Measurements from ENCODE around the gene STIM1.
"Not testable (repeated sequence)": the region's sequence is repeated elsewhere in the genome, so short reads cannot be mapped to it uniquely, and the experiment has no call there.

Gene STIM1

DNA sequence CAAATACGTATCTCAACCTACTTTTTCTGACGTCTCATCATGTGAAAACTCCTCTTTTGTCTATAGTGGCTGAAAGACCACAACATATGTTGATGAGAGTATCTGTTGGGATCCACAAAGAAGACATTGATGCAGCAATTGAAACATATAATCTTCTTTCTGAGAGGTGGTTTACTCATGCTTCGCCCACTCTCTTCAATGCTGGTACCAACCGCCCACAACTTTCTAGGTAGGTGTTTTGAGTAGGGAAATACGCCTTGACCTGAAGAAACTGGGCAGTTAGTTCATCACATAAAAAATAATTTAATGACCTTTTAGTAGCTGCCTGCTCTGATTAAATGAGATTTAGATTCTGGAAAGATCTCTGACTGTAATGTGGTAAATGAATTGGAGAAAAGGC, 256.4 kb downstream of the STIM1 start:
- H3K27ac ChIP-seq: no peak overlapping the region
- no peak for TF ChIP-seq CTCF (IDR thresholded peaks at IDR 0.05)
- DNase-seq (ENCODE audit: low spot score): no peak
- no peak overlapping the region for H3K4me3 ChIP-seq

DNA sequence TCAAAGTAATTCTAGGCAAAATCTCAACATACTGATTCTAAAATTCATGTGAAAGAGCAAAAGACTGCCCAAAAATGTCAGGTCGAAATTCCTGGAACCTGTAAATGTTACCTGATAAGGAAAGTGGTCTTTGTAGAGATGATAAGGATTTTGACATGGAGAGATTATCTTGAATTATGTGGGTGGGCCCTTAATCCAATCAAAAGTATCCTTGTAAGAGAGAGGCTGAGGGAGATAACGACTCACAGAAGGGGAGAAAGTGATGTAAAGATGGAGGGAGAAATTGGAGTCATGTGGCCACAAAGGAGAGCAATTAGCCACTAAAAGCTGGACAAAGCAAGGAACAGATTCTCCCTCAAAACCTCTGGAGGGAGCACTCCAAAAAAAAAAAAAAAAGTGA, 259.7 kb downstream of the STIM1 start:
- H3K4me3 ChIP-seq: no peak overlapping the region
- DNase-seq (ENCODE audit: low spot score): no peak
- no peak for TF ChIP-seq CTCF (IDR thresholded peaks at IDR 0.05)
- H3K27ac ChIP-seq: no peak overlapping the region

DNA sequence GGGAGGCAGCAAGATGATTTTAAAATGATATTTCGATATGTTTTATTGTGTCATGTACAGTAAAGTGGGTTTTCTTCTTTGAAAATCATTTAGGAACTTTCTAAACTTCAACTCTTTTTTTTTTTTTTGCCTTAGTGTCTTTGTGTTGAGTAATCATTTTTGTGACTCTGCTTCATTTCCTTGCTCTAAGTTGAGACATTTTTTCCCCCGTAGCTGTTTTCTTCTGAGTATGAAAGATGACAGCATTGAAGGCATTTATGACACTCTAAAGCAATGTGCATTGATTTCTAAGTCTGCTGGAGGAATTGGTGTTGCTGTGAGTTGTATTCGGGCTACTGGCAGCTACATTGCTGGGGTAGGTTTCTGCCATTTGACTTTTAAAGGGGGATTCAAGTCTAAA, 262.6 kb downstream of the STIM1 start:
- no peak for TF ChIP-seq CTCF (IDR thresholded peaks at IDR 0.05)
- DNase-seq (ENCODE audit: low spot score): no peak
- Histone ChIP-seq H3K4me3 (no peak overlapping the region), H3K27ac (no peak overlapping the region)

GRCh38 chr11:4123218-4123617, 267.8 kb downstream of the STIM1 start:
- H3K27ac ChIP-seq: no peak overlapping the region
- no peak for TF ChIP-seq CTCF (IDR thresholded peaks at IDR 0.05)
- no peak for DNase-seq (ENCODE audit: low spot score)
- no peak overlapping the region for H3K4me3 ChIP-seq

DNA sequence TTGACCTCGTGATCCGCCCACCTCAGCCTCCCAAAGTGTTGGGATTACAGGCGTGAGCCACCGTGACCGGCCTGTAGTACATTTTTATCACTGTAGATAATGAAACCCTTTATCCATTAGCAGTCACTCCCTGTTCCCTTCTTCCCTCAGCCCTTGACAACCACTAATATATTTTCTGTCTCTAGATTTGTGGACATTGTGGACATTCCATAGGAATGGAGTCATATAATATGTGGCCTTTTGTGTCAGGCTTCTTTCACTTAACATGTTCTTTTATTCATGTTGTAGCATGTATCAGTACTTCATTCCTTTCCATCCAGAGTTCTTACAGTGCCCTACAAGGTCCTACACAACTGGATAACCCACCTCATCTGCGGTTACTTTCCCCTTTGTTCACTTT, 269.7 kb downstream of the STIM1 start:
- no peak for TF ChIP-seq CTCF (IDR thresholded peaks at IDR 0.05)
- H3K4me3 ChIP-seq: no peak overlapping the region
- H3K27ac ChIP-seq: no peak overlapping the region
- no peak for DNase-seq (ENCODE audit: low spot score)

DNA sequence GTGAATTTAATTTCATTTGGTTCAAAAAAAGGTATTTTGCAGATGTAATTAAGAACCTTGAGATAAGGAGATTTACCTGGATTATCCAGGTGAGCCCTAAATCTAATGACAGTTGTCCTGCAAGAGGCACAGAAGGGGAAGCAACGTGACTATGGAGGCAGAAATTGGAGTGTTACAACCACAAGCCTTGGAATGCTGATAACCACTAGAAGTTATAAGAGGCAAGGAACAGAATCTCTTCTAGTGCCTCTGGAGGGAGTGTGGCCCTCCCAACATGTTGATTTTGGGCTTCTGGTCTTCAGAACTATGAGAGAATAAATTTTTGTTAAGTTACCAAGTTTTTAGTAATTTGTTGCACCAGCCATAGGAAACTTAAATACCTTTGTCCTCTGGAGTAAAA, 271.9 kb downstream of the STIM1 start:
- no peak for DNase-seq (ENCODE audit: low spot score)
- TF ChIP-seq CTCF (IDR thresholded peaks at IDR 0.05): no peak
- no peak overlapping the region for H3K27ac ChIP-seq
- H3K4me3 ChIP-seq: no peak overlapping the region

DNA sequence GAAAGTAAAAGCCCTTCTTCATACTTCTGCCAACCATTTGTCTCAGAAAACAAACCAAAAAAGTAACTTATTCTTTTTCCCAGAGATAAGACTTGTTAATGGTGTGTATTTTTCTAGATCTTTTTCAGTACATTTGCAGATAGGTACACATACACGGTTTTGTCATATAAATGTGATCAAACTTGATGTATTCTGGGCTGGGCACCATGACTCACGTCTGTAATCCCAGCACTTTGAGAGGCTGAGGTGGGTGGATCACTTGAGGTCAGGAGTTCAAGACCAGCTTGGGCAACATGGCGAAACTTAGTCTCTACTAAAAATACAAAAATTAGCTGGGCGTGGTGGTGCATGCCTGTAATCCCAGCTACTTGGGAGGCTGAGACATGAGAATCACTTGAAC, 274.8 kb downstream of the STIM1 start:
- DNase-seq (ENCODE audit: low spot score); H3K4me3 ChIP-seq; H3K27ac ChIP-seq: not testable (repeated sequence)

- Histone ChIP-seq H3K4me3 (no peak overlapping the region), H3K27ac (no peak overlapping the region)
- DNase-seq (ENCODE audit: low spot score): no peak
- no peak for TF ChIP-seq CTCF (IDR thresholded peaks at IDR 0.05)
Measured at GRCh38 chr11:4134806-4135205, 279.3 kb downstream of the STIM1 start.

All from coronary artery (tissue), 2 donors.